CD4-positive, alpha-beta T cell treated with Interferon alpha-2 for 1 hour (primary cell): ENCODE measurements around the gene MXD3.
A peak's percentile ranks its signal among the peaks of the same experiment; 100 is the strongest.
"Not testable (repeated sequence)": the region's sequence is repeated elsewhere in the genome, so short reads cannot be mapped to it uniquely, and the experiment has no call there.

Experiments
- DNase-seq, 2 donors: peaks; one replicate each; pipeline ENCODE4 v3.0.0-alpha.2; 2020 to 2022

Gene MXD3, protein sequence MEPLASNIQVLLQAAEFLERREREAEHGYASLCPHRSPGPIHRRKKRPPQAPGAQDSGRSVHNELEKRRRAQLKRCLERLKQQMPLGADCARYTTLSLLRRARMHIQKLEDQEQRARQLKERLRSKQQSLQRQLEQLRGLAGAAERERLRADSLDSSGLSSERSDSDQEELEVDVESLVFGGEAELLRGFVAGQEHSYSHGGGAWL

DNA sequence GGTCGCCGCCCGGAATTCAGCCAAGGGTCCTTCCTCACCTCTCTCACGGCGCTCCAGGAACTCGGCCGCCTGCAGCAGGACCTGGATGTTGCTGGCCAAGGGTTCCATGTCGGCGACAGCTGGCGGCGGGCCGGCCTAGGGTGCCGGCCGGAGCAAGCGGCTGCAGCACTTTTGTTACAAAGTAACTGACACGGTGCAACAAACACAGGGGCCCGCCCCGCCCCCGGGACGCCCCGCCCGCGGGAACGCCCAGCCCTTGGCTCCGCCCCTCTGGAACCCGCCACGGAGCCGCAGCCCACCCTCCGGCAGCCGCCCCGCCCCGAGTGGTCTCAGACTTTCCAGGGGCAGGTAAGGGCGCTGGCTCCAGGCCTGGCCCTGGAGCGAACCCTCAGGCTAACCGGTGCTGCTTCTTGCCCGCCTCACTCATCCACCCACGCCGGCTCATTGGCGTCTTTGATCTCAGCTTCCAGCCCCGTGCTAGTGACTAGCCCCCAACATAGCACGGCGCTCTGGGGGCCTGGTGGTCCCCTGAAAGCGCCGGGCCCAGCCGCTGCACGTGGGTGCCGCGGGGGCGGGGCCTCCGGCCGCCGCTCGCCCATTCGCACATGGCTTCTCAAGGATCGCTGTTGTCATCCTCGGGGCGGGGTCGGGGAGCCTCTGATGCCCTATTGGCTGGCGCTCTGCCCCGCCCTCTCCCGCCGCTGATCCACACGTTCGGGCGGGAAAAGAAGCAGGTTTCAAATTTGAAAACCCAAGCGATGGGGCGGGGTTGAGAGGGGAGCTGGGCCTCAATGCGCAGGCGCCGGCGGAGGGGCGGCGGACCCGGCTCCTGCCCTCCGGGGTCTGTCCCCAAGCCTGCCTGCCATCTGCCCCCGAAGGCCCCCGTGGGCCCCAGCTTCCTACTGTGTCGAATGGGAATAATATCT lies at the start of gene MXD3:
Gene MXD3, minus strand, starts transcription at position 176 of the 926 bp plus-strand sequence. Its CDS starts 68 bp downstream, at position 108.
- peak; percentile 96 for DNase-seq

DNA sequence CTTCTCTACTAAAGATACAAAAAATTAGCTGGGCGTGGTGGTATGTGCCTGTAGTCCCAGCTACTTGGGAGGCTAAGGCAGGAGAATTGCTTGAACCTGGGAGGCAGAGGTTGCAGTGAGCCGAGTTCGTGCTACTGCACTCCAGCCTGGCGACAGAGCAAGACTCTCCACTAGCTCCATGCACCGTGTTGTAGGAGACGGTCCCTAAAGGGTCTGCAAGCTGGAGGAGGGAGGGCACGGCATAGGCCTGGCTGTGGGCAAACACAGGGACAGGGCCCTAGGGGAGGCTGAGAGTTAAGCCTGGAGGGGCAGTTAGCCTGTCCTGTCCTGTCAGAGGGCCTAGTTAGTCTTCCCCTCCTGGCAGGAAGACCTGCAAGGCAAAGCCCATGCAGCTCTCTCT lies 49.0 kb upstream of the MXD3 start:
- DNase-seq: not testable (repeated sequence)

DNA sequence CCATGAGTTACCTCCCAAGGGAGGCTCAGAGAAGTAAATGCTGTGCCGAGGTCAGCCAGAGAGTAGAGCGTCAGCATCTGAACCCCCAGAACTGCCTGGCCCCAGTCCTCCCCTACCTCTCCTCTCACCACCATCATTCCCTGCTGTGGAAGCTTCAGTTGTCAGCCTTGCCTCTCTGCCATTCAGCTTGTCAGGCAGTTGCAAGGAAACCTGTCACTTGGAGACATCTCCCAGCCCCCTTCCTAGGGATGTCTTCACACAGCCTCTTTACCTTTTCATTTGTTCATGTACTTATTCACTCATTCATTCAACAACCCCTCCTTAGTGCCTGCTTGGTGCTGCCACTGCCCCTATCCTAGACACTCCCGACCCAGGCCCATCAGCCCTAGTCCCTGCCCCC lies 48.2 kb upstream of the MXD3 start:
- no peak for DNase-seq

DNA sequence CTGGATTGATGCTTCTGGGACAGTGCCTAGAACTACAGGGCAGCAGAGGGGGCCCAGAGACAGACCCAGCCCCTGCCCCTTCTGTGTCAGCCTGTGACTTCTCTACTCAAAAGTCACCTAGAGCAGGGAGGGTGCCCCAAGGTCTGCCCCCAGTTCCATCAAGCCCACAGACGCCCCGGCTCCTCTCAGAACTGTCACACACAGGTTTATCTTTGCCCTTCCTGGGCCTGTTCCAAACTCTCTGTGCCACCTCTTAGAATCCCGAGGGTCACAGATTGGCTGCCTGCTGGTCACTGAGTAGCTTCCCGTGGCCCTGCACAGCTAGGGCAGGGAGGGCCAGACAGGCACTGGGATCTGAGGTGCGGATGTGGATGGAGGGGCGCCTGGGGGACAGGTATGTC lies 47.8 kb upstream of the MXD3 start:
- DNase-seq: no peak

DNA sequence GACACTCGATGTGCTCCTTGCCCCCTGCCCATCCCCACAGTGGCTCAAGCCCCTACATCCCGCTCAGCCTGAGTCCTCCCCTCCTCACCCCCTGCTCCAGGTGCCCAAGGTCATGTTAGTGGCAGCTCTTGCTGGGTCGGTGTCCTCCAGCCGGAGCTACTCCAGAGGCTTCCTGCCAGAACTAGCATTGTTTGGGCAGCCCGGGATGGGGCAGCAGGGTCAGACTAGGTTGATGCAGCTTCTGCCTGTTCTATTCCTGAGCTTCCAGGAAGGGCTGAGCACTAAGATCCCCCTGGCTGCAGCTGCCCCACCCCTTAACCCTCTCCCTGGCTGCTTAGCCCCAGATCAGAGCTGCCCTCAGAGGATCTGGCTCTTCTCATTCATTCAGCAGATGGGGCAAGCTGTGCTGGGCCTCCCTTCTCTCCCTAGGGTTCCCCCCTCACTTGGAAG lies 46.7 kb upstream of the MXD3 start:
- no peak for DNase-seq

DNA sequence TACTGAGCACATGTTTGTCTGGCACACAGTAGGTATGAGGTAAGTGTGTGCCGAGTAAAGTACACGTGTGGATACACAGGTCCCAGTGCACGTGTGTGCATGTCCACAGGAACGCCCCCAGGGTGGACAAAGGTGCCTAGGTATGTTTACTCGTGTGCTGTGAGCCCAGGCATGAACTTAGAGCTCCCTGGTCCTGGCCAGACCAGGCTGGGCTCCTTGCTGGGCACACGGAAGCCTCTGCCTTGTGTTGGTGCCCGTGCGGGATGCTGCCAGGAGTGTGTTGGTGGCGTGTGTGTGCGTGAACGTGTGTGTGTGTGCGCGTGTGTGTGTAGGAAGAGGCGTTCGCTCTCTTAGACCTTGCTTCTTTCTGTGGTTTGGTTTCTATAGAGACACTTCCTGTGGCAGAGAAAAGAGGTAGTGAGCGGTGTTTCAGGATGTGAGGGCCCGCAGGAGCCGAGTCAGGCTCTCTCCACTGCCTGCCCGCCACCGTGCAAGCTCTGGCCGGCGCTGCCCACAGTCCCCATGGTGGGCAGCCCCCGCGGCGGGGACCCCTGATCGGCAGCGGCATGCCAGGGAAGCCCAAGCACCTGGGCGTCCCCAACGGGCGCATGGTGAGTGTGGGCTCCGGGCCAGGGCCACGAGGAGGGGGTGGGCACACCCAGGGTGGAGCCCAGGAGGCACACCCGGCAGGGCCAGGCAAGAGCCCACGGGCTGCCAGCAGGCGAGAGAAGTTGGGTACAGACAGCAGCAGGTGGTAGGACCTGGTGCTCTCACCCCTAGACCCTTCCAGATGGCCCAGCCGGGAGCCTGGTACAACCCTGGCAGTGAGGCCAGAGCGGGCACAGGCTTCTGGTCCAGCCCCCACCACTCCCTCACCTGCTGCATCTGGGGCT lies 46.0 kb upstream of the MXD3 start, which contains the start of gene RGS14:
Gene RGS14, plus strand, starts transcription at position 466 of the 893 bp plus-strand sequence. Its CDS starts 101 bp downstream, at position 567.
- DNase-seq: peak; percentile 81 to 87

DNA sequence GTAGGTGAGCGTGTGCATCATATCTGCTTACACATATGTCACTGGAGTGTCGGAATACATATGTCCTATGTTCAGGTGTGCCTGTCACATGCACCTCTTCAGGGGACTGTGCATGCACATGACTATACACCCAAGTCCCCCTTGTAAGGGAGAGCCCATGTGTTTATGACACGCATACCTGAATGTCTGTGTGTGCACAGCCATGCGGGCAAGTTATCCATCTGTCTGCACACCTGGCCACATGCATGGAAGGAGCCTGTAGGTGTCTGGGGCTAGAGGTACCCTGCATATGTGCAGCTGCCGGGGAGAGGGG lies 45.4 kb upstream of the MXD3 start:
- no peak for DNase-seq

DNA sequence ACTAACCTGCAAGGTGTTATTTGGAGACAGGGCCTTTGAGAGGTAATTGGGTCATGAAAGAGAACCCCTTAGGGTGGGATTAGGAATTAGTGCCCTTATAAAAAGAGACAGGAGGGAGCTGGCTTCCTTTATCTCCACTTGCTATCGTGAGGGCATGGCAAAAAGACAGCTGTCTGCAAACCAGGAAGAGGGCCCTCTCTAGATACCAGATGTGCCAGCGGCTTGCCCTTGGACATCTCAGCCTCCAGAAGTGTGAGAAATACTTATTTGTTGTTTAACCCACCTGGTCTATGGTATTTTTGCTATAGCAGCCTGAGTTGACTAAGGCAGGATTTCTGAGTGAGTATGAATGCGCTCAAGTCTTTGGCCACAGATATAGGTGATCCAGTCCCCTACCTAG lies 45.0 kb upstream of the MXD3 start:
- no peak for DNase-seq

DNA sequence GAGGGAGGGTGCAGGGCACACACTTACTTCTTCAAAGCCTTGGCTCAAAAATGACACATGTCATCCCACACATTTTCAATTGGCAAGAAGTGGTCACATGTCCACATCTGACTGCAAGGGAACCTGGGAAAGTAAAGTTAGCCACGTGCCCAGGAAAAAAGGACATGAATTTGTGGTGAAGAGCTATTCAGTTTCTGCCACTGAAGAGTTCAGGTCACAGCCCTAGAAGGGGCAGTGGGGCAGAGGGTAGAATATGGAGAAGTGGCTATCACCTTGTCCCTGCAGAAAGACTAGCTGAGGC lies 44.1 kb upstream of the MXD3 start:
- DNase-seq: no peak

DNA sequence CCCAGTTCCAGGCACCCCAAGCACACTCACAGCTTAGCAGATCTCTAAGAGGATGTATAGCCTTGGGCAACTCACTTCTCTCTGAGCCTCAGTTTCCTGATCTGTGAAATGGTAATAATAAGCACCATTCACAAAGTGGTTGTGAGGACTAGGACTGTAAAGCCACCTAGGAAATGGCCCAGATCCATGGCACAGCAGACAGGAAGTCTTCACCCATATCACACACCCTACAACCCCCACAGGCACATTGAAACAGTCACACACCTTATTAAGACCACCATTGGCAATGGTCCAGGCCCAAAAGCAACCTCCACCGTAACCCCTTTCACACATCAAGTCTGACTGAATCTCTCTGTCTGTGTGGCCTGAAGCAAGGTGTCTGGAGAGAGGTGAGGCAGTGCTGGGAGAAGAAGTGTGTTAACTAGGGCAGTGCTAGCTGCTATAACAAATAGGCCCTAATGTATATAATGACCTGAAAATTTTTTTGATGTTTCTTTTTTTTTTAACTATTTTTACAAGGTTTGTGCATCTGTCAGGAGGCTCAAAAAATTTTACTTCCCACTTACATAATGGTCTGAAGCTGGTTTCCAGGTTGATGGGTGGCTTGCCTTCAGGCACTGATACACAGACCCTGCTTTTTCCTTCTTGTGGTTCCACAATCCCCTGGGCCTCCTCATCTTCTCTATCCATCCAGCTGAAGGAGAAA lies 43.6 kb upstream of the MXD3 start:
- no peak for DNase-seq

DNA sequence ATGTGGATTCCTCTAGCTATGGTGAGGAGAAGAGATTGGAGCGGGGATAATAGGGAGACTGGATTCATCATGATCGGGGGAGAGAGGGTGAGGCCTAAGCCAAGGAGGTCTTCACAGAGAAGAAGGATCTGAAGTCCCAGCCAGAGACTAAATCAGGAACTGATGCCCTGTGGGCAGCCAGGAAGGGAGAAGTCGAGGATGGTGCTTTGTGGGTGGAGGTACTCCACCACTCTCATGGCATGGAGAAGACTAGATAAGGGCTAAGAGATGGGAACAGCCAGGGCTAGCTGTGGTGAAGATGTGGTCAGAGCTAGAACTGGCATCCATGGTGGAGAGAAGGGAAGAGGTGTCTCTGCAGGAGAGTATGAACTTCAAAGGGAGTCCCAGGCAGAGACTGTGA lies 43.0 kb upstream of the MXD3 start:
- DNase-seq: no peak

DNA sequence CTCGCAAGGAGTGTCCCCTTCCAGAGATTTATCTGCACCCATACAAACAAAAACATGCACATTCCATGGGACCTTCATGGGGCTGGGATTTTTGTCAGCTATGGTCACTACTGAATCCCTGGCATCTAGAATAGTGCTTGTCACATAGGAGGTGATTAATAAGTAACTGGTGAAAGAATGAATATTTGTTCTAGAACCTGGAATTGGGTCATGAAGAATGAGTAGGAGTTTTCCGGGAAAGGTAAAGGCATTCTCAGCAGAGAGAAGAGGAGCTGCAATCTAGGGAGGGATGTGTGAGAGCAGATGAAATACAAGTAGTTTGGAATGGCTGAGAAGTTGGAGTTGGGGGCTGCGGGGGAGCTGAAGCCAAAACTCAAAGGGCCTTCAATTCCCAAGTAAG lies 42.6 kb upstream of the MXD3 start:
- no peak for DNase-seq

DNA sequence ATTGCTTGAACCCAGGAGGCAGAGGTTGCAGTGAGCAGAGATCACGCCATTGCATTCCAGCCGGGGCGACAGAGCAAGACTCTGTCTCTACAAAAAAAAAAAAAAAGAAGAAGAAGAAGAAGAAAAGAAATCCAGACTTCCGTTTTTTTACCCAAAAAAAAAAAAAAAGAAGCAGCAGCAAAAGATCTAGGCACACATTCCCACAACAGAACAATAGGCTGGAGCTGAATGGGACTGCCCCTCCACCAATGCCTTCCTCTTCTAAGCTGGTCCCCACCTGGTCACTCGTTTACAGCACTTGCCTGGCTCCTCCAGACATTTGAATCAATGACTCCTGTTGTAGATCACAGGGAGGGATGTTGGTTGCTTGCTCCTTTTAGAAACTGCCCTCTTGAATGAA lies 41.4 kb upstream of the MXD3 start:
- DNase-seq: no peak

DNA sequence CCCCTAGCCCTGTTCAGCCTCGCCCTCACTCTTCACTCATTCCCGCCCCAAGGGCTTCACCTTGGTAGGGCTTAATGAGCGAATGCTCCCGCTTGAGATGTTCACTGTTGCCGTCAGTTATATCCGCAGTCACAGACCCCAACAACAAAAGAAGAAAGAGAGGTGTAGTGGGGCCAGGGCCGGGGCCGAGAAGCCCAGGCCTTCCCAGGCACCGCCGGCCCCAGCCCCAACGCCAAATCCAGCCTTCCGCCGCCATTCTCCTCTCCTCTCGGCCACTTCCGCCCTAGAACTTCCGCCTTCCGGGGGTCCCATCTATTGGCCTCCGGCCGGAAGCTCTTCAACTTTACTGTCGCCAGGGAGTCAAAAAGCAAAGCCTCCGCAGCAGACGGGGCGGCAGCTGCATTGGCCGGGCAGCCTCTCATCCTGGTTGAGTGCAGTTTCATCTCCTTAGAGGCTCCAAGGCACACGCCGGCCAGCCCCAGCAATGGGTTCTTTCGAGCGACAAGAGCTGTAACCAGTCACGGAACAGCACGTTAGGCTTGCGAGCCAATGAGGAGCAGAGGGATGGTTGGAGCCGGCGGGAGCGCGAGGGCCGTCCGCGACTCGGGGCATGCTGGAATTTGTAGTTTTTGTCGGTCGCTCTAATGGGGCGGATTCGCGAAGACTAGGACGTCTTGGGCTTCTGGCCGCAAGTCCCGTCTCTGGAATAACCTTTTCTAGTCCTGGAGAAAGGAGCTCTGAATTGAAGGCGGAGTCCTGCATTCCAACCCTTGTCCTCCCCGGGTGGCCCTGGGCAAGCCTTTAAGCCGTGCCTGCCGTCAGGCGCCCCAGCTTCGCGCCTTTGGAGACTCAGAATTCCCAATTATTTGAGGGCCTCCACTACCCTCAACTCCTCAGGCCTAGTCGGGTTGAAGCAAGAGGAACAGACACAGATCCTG lies 40.0 kb upstream of the MXD3 start, which contains the start of gene LMAN2:
Gene LMAN2, minus strand, starts transcription at position 277 of the 938 bp plus-strand sequence. Its CDS starts 21 bp downstream, at position 256.
- peak; percentile 92 to 94 for DNase-seq

DNA sequence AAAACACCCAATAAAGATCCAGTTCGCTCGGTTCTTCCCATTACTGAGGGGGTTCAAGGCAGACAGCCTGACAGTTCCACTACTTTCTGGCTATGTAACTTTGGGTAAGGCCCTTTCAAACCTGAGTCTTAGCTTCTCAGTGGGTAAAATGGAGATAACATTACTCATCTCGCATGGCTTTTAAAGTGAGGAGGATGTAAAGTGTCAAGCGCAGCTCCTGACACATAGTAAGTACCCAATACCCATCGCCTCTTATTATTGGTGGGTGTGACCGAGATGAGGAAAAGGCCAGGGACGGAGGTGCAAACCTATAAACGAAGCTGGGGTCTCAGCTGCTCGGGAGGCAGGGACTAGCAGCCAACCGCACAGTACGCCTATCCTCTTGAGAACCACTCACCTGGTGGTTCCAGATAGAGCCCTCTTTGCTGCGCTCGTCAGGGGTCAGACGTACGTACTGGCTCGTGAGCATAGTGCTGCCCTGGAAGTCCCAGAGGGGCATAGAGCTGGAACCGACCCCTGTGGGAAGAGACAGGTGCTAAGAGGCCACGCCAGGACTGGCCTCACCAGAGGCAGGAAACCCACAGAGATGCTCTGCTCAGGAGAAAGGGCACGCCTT lies 39.2 kb upstream of the MXD3 start:
- DNase-seq: no peak

DNA sequence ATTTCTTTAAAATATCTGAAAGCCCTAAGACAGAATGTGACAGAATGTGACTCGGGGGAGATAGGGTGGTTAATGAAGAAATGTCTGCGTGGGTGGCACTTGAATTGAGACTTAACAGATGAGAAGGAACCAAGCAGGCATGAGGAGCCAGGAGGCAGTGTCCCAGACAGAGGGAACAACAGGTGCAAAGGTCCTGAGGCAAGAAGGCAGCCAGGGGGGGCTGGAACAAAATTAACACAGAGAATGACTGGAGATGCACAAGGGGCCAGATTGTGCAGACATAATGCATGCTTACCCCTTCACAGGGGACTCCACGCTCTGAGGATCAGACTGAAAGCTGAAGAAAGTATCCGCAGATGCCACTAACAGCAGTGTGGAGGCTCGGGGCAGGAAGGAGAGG lies 38.1 kb upstream of the MXD3 start:
- DNase-seq: no peak

DNA sequence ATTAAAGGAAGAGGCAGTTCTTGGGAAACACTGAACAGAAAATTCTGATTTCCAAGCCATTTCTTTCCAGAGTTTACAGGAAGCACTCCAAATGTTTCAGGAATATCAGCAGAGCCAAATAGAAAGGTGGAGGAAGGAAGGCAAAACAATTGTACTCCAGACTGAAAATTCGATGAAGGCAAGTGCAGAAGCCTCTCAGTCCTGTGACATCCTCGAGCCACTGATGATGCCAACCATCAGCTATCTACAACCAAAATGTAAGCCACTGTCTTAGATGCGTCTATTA lies 37.6 kb upstream of the MXD3 start:
- no peak for DNase-seq

DNA sequence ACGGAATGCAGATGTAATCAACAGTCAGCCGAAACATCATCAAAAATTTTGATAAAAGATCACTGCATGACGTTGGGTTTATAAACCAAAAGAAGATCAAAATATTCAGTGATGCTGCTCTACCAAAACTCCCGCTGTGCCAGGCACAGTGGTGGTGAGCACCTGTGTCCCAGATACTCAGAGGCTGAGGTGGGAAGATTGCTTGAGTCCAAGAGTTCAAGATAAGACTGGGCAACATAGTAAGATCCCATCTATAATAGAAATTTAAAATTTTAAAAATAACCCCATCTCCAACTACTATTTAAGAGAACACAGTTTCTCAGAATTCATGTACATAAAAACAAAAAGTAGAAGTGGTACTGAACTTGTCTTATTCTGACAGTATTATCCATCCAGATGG lies 36.0 kb upstream of the MXD3 start:
- no peak for DNase-seq

DNA sequence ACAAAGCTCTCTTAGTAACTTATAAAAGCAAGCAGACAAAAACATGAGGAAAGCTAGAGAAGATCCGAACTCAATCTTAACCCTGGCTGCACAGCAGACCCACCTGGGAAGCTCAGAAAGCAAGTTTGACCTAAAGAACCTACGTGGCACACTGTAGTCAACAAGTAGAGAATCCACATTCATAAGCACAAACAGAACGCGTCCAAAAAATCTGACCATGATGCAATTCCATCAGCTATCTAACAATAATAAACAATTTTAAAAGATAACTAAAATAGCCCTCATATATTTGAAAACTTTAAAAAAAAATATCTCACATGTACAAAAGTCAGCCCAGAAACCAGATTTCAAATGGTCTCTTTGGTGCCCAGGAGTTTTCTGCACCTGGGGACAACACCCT lies 35.1 kb upstream of the MXD3 start:
- no peak for DNase-seq

DNA sequence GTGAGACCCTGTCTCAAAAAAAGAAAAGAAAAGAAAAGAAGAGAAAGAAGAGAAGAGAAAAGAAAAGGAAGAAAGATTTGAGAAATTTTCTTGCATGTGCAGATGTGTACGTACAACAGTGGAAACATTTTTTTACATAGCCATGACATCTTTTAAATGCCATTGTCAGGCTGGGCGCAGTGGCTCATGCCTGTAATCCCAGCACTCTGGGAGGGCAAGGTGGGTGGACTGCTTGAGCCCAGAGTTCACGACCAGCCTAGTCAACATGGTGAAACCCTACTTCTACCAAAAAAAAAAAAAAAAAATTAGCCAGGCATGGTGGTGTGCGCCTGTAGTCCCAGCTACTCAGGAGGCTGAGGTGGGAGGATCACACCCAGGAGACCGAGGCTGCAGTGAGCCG lies 33.2 kb upstream of the MXD3 start:
- no peak for DNase-seq

DNA sequence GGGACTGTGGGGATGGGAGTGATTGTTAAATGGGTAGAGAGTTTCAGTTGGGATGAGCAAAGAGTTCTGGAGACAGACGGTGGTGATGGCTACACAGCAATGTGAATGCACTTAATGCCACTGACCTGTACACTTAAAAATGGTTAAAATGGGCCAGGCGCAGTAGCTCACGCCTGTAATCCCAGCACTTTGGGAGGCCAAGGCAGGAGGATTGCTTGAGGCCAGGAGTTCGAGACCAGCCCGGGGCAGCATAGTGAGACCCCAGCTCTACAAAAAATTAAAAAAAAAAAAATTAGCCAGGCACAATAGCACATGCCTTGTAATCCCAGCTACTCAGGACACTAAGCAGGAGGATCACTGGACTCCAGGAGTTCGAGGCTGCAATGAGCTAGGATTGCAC lies 32.1 kb upstream of the MXD3 start:
- DNase-seq: no peak
